Muscle layer of colon (tissue), 2 donors: ENCODE results near the gene ZFP82.

Source experiments
- H3K27ac ChIP-seq: one replicate; pipeline ENCODE4 v1.7.0; 2013; ENCODE audit warnings: low read depth, mild to moderate bottlenecking, low read length, moderate library complexity
- H3K27me3 ChIP-seq, 2 donors: one replicate each; pipeline ENCODE4 v1.7.0; 2013; ENCODE audit warnings: low read length in 2 of 2, mild to moderate bottlenecking in 2 of 2; ENCODE audit not compliant: insufficient read depth in 2 of 2, control insufficient read depth in 1 of 2
- H3K36me3 ChIP-seq: one replicate; pipeline ENCODE4 v1.7.0; 2013; ENCODE audit warnings: mild to moderate bottlenecking, low read length; ENCODE audit not compliant: insufficient read depth
- H3K4me1 ChIP-seq: one replicate; pipeline ENCODE4 v1.7.0; 2013; ENCODE audit warnings: mild to moderate bottlenecking, low read length; ENCODE audit not compliant: insufficient read depth
- H3K4me3 ChIP-seq, 2 donors: one replicate each; pipeline ENCODE4 v1.7.0; 2013; ENCODE audit warnings: low read length in 2 of 2, low read depth in 1 of 2, mild to moderate bottlenecking in 1 of 2, moderate library complexity in 1 of 2
- H3K9ac ChIP-seq: one replicate; pipeline ENCODE4 v1.7.0; 2013; ENCODE audit warnings: low read length
- H3K9me3 ChIP-seq: one replicate; pipeline ENCODE4 v1.7.0; 2013; ENCODE audit warnings: mild to moderate bottlenecking, low read length
- donor health status: abdominal sarcoma.
- donor health status: Adenocarcinoma of cecum.

Gene ZFP82

GRCh38 chr19:36418287-36419001 is at the start of gene ZFP82:
TSS of gene ZFP82 (minus strand) at chr19:36418644. CDS start at chr19:36409789, 8,855 bp downstream.
- peaks cover 11% of the 10 kb centered on the region for H3K4me1 ChIP-seq
- H3K27ac ChIP-seq, result peak within 1 kb of the TSS; percentile 85
- H3K9ac ChIP-seq, result peak within 1 kb of the TSS; percentile 70
- peak within 1 kb of the TSS; percentile 77 to 94 for H3K4me3 ChIP-seq
- peaks cover 0 to 6% of the 10 kb centered on the region in 2 donors for H3K27me3 ChIP-seq
- H3K9me3 ChIP-seq, result no peaks in the 10 kb centered on the region
- H3K36me3 ChIP-seq, result no peaks in the 10 kb centered on the region

GRCh38 chr19:36460046-36460445 is 41.6 kb upstream of the ZFP82 start:
- peaks cover 3% of the 10 kb centered on the region for H3K9me3 ChIP-seq
- no peaks in the 10 kb centered on the region for H3K4me1 ChIP-seq
- H3K9ac ChIP-seq, result no peak overlapping the region
- H3K27ac ChIP-seq, result no peak overlapping the region
- no peak overlapping the region for H3K4me3 ChIP-seq
- no peaks in the 10 kb centered on the region for H3K27me3 ChIP-seq
- peaks cover 3% of the 10 kb centered on the region for H3K36me3 ChIP-seq

GRCh38 chr19:36456831-36457230 is 38.4 kb upstream of the ZFP82 start:
- Histone ChIP-seq H3K27me3 (no peaks in the 10 kb centered on the region), H3K27ac (no peak overlapping the region), H3K4me3 (no peak overlapping the region), H3K9me3 (no peaks in the 10 kb centered on the region), H3K4me1 (no peaks in the 10 kb centered on the region), H3K36me3 (peaks cover 7% of the 10 kb centered on the region), H3K9ac (no peak overlapping the region)

- Histone ChIP-seq H3K4me3 (peak overlapping the region in 1 of 2 donors; percentile 20), H3K27ac (no peak overlapping the region), H3K9ac (no peak overlapping the region), H3K36me3 (peaks cover 47% of the 10 kb centered on the region), H3K9me3 (peaks cover 49% of the 10 kb centered on the region), H3K4me1 (no peaks in the 10 kb centered on the region), H3K27me3 (no peaks in the 10 kb centered on the region)
These were observed 30.7 kb upstream of the ZFP82 start for GRCh38 chr19:36449059-36449670.

- Histone ChIP-seq H3K27me3 (no peaks in the 10 kb centered on the region), H3K27ac (no peak overlapping the region), H3K4me1 (no peaks in the 10 kb centered on the region), H3K4me3 (no peak overlapping the region), H3K9me3 (peaks cover 18% of the 10 kb centered on the region), H3K9ac (no peak overlapping the region), H3K36me3 (peaks cover 7% of the 10 kb centered on the region)
These were observed 22.9 kb upstream of the ZFP82 start for GRCh38 chr19:36441339-36441738.

- H3K9me3 ChIP-seq, result peaks cover 5% of the 10 kb centered on the region
- H3K4me3 ChIP-seq, result no peak overlapping the region
- no peaks in the 10 kb centered on the region for H3K36me3 ChIP-seq
- H3K27me3 ChIP-seq, result no peaks in the 10 kb centered on the region
- H3K4me1 ChIP-seq, result no peaks in the 10 kb centered on the region
- H3K9ac ChIP-seq, result no peak overlapping the region
- no peak overlapping the region for H3K27ac ChIP-seq
These were observed 18.1 kb upstream of the ZFP82 start for GRCh38 chr19:36436531-36436930.

- Histone ChIP-seq H3K4me1 (no peaks in the 10 kb centered on the region), H3K27ac (no peak overlapping the region), H3K9me3 (no peaks in the 10 kb centered on the region), H3K4me3 (no peak overlapping the region), H3K27me3 (peaks cover 0 to 6% of the 10 kb centered on the region in 2 donors), H3K9ac (no peak overlapping the region), H3K36me3 (no peaks in the 10 kb centered on the region)
These were observed 5.5 kb upstream of the ZFP82 start for GRCh38 chr19:36423925-36424324.

- Histone ChIP-seq H3K27me3 (peaks cover 0 to 6% of the 10 kb centered on the region in 2 donors), H3K9me3 (no peaks in the 10 kb centered on the region), H3K4me3 (peak overlapping the region; percentile 51 to 52), H3K27ac (no peak overlapping the region), H3K4me1 (peaks cover 11% of the 10 kb centered on the region), H3K9ac (no peak overlapping the region), H3K36me3 (no peaks in the 10 kb centered on the region)
These were observed 3.5 kb upstream of the ZFP82 start for GRCh38 chr19:36421749-36422481.

GRCh38 chr19:36420961-36421748 is 2.7 kb upstream of the ZFP82 start:
- Histone ChIP-seq H3K27ac (no peak overlapping the region), H3K9ac (no peak overlapping the region)

GRCh38 chr19:36417752-36418286 is 625 bp downstream of the ZFP82 start:
- H3K27ac ChIP-seq, result peak overlapping the region; percentile 85
- H3K4me1 ChIP-seq, result peaks cover 11% of the 10 kb centered on the region
- peak overlapping the region; percentile 70 for H3K9ac ChIP-seq
- H3K4me3 ChIP-seq, result peak overlapping the region; percentile 77 to 94
- H3K36me3 ChIP-seq, result no peaks in the 10 kb centered on the region
- H3K9me3 ChIP-seq, result no peaks in the 10 kb centered on the region
- H3K27me3 ChIP-seq, result peaks cover 0 to 6% of the 10 kb centered on the region in 2 donors

More at GRCh38 chr19:36420961-36421748, 2.7 kb upstream of the ZFP82 start:
- peaks cover 0 to 6% of the 10 kb centered on the region in 2 donors for H3K27me3 ChIP-seq
- H3K9me3 ChIP-seq, result no peaks in the 10 kb centered on the region
- peaks cover 11% of the 10 kb centered on the region for H3K4me1 ChIP-seq
- H3K36me3 ChIP-seq, result no peaks in the 10 kb centered on the region
- H3K4me3 ChIP-seq, result peak overlapping the region; percentile 51 to 52
